NCI-H2171 treated with DMSO at 0.1 percent for 48 hours (cell line): Measurements from ENCODE around the gene PRELID2.
"Not testable (repeated sequence)": the region's sequence is repeated elsewhere in the genome, so short reads cannot be mapped to it uniquely, and the experiment has no call there.

ENCODE experiments used
- DNase-seq: peaks from one replicate; lab custom pipeline; 2025; lab: John Stamatoyannopoulos, UW

The PRELID2 gene

GRCh38 chr5:145739843-145740242, 95.3 kb downstream of the PRELID2 start:
- no peak for DNase-seq

- no peak for DNase-seq
Observed at GRCh38 chr5:145738227-145738626, 96.9 kb downstream of the PRELID2 start.

GRCh38 chr5:145737578-145737977, 97.6 kb downstream of the PRELID2 start:
- DNase-seq, result no peak

GRCh38 chr5:145729956-145730355, 105.2 kb downstream of the PRELID2 start:
- not testable (repeated sequence) for DNase-seq

GRCh38 chr5:145723516-145723915, 111.6 kb downstream of the PRELID2 start:
- no peak for DNase-seq

GRCh38 chr5:145718956-145719355, 116.2 kb downstream of the PRELID2 start:
- DNase-seq, result no peak

- no peak for DNase-seq
Observed at GRCh38 chr5:145715412-145715811, 119.7 kb downstream of the PRELID2 start.

GRCh38 chr5:145712245-145712644, 122.9 kb downstream of the PRELID2 start:
- no peak for DNase-seq

- DNase-seq, result no peak
Observed at GRCh38 chr5:145711417-145711816, 123.7 kb downstream of the PRELID2 start.
